NCI-H2107 treated with DMSO at 0.1 percent for 48 hours (cell line): Measurements from ENCODE around the gene ZIC2.
A peak's percentile ranks its signal among the peaks of the same experiment; 100 is the strongest.
"Not testable (repeated sequence)": the region's sequence is repeated elsewhere in the genome, so short reads cannot be mapped to it uniquely, and the experiment has no call there.

Source experiments
- DNase-seq: peaks from one replicate; lab custom pipeline; 2025; ENCODE audit not compliant: unreplicated experiment; lab: John Stamatoyannopoulos, UW

The ZIC2 gene

DNA sequence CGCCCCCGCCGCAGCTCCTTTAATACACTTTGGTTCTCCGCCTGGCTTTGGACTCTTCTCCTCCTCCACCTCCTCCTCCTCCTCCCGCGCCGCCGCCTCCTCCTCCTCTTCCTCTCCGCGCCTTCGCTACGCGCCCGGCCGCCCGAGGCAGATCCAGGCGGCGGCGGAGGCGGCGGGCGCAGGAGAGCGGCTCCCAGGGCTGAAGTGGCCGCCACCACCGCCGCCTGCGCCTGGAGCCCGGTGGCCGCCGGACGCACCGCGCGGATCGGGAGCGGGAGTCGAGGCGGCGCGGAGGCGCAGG, at the start of gene ZIC2:
Gene ZIC2, plus strand, starts transcription at position 50 of the 301 bp plus-strand sequence. CDS start 281 bp downstream, outside the sequence.
- no peak for DNase-seq

GRCh38 chr13:99932912-99933311, 48.7 kb upstream of the ZIC2 start:
- DNase-seq: no peak

GRCh38 chr13:99935772-99936171, 45.8 kb upstream of the ZIC2 start:
- no peak for DNase-seq

DNA sequence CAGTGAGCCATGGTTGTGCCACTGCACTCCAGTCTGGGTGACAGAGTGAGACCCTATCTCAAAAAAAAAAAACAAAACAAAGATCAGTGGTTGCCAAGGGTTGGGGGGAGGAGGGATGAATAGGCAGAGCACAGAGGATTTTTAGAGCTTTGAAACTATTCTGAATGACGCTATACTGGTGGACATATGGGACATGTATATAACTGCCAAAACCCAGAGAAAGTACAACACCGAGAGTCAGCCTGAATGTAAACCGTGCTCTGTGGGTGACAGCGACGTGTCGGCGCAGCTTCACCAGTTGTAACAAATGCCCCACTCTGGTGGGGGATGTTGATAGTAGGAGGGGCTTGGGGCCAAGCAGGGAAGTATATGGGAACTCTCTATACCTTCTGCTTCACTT, 42.9 kb upstream of the ZIC2 start:
- no peak for DNase-seq

DNA sequence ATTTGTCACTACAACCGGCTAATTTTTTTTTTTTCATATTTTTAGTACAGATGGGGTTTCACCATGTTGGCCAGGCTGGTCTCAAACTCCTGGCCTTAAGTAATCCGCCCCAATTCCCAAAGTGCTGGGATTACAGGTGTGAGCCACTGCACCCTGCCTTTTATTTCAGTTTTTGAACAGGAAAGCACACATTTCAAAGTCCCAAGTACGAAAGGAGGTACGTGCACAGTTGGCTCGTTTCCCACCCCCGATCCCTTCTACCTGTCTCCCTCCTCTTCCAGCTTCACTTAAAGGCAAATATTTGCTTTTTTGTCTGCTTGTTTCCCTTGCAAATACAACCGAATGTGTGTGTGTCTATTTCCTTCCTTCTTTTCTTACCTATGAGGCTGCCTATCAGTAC, 40.5 kb upstream of the ZIC2 start:
- DNase-seq: no peak

GRCh38 chr13:99941911-99942310, 39.7 kb upstream of the ZIC2 start:
- no peak for DNase-seq

- DNase-seq: no peak
Observed at GRCh38 chr13:99944102-99944501, 37.5 kb upstream of the ZIC2 start.

- no peak for DNase-seq
Observed at GRCh38 chr13:99944606-99945005, 37.0 kb upstream of the ZIC2 start.

DNA sequence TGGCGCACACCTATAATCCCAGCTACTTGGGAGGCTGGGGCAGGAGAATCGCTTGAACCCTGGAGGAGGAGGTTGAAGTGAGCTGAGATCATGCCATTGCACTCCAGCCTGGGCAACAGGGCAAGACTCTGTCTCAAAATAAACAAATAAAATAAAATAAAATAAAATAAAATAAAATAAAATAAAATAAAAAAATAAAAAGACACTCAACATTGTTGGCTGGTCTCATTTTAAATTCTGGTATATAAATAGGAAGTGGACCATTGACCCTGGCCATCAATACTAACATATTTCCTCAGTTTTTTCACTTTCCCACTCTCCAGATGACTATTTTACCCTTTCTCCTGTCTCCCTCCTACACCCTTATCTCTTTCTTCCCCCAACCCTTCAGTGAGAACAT, 36.1 kb upstream of the ZIC2 start:
- DNase-seq: not testable (repeated sequence)

- no peak for DNase-seq
Observed at GRCh38 chr13:99947666-99948065, 33.9 kb upstream of the ZIC2 start.

DNA sequence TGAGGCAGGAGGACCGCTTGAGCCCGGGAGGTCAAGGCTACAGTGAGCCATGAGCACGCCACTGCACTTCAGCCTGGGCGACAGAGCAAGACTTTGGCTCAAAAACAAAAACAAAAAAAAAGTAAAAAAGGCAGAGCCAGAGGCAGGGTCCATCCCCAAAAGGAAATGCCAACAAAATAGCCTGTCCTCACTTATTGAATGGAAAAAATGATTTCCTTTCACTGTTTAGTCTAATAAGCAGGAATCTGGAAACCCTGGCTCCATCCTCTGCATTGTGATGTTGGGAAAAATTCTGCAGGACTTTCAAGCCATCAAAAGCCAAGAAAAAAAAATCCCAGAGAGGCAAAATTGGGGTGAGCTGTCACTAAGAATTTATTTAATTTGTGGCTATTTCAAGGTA, 33.2 kb upstream of the ZIC2 start:
- no peak for DNase-seq

- DNase-seq: no peak
Observed at GRCh38 chr13:99948907-99949678, 32.5 kb upstream of the ZIC2 start.

GRCh38 chr13:99949679-99950413, 31.7 kb upstream of the ZIC2 start:
- peak; percentile 22 for DNase-seq

GRCh38 chr13:99951666-99952065, 29.9 kb upstream of the ZIC2 start:
- DNase-seq: not testable (repeated sequence)

DNA sequence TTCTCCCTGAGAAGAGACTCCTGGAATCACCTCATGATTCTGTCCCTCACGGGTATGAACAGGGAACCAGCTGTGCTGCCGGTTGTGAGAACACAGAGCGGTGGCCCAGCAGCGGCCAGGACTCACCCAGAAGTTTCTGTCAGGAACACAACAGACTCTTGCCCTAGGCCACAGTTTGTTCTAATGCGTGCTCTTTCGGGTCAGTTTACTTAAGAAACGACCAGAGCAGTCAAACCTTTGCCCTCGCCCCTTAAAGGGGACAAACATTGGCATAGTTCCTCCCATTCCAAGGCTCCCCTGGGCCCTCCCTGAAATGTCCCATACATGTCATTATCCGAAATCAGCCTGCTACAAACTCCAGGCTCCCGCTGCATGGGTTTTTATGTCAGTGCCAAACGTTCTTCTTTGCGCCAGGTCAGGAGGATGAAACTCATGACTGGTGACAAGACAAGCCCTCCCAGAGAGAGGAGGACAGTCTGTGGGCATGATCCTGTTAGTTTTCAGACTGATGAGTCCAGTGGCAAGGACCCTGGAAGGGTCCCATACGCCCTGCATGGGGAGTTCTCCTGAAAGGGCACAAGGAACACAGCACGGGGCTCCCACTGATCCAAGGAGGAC, 28.3 kb upstream of the ZIC2 start:
- no peak for DNase-seq

DNA sequence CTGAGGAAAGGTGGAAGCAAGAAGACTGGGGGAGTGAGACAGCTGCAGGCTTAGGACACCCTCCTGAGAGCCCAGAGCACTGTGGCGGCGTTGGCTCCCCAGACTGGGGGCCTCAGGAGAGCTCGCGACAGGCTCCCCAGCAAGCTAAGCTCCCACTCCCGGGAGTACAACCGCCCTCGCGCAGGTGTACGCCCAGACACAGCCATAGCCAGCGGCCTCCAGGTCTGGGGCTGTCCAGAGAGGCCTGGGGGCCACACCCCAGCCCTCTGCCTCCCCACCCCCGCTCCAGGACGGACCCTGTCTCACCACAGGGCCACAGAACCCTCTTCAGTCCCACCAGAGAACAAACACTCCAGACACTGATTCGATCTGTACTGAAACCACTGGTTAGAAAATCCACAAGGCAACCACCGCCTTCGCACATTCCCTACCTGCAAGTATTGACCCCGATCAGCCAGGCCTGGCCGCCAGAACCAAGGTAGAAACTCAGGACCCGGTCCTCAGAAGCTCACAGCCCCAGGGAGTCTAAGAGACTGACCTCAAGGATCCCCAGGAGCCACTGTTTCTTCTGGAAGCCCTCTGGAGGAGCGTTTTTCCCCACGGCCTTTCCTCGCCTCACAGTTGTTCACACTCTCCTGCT, 26.4 kb upstream of the ZIC2 start:
- no peak for DNase-seq

DNA sequence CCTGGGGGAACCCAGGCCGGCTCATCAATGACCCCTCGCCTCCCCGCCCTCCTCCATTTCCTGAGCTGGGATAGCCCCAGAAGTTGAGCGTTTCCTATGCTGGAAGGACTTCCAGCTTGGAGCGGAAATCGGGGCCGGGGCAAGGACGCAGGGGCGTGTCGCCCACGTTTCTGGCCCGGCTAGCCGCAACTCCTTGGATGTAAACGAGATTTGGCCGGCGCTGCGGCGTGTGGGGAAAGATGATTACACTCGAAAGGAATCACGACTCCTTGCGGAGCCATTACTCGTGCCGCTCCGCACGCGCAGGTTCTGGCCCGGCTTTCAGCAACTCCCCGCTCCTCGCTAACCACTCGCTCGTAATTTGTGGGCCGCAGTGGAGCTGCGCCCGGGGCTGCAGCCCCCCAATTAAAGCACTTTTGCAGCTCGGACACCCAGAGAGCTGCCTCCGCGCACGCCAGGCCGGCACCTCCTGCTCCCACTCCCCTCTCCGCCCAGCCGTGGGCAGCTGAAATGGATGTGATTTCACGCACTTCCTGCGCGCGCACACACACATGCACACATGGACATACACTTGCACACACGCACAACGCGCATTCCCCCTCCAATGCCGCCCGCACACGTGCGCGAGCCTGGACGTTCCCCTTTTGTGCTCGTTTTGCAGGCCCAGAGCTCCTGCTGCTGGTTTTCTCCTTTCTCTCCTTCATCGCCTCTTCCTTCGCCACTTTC, 25.7 kb upstream of the ZIC2 start:
- no peak for DNase-seq

DNA sequence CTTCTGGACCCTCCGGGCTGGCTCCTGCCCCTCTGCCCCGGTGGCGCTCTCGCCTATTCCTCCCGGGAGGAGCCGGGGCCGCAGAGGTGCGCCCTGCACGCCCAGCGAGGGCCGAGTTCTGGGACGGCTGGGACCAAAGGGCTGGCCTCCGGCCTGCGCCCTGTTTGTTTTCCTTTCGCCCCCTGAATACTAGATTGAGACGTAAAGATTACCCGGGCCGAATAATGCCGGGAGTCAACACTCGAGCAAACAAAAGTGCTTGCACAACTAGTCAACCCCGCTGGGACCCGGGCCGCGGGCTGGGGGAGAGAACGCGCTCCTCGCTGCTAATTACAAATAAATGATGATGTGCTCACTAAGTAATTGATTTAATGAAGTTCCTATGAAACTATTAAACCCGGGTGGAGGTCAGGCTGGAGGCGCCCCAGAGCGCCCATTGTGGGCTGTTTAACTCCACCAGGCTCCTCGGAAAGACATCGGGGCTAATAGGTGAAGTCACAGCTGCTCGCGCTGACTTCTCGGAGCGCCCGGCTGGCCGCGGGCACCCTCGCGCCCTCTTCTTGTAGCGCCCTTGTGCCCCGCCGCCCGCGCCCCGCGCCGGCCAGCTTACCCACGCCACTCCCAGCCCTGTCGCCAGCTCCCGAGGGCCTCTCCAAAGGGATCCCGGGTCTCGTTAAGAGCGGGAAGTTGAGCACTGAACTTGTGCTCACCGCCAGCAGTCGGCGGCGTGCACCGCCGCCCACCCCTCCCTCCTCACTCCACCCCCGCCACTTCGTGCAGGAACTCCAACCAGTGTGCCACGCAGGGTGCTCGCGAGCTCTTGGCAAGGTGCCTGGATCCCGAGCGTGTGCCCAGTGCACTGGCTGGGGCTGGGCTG, 24.9 kb upstream of the ZIC2 start:
- DNase-seq: peak; percentile 21

- no peak for DNase-seq
Observed at GRCh38 chr13:99958406-99959126, 23.0 kb upstream of the ZIC2 start.
